Transverse colon (tissue), 4 donors: ENCODE data around the gene ACTG1.

Experiments used
- EP300 ChIP-seq: sonication (generic); formaldehyde crosslinking; IDR thresholded peaks from one replicate; pipeline ENCODE4 v1.6.1; 2017; ENCODE audit warnings: antibody characterized with exemption, low read depth
- POLR2A ChIP-seq: fragments of 450-650 bp; IDR thresholded peaks from one replicate; pipeline ENCODE4 v1.6.1; 2016; ENCODE audit warnings: antibody characterized with exemption, mild to moderate bottlenecking, moderate library complexity
- POLR2AphosphoS5 ChIP-seq, 3 donors: sonication (generic); formaldehyde crosslinking; IDR thresholded peaks; one replicate each; pipeline ENCODE4 v1.6.1; 2016; ENCODE audit warnings: antibody characterized with exemption in 3 of 3
- TF ChIP-seq, protein P1 (sequence below), 5 experiments: fragments of 200-600 bp in 3 of 5; fragments of 450-650 bp in 2 of 5; sonication (generic) in 3 of 5; IDR thresholded peaks; 1 replicate in 2 of 5; 2 replicates in 3 of 5; pipeline ENCODE4 v1.5.1; 2016 to 2017; ENCODE audit warnings: antibody characterized with exemption in 5 of 5, inconsistent platforms in 3 of 5, mild to moderate bottlenecking in 2 of 5, moderate library complexity in 1 of 5

- TF ChIP-seq, protein P1, sequence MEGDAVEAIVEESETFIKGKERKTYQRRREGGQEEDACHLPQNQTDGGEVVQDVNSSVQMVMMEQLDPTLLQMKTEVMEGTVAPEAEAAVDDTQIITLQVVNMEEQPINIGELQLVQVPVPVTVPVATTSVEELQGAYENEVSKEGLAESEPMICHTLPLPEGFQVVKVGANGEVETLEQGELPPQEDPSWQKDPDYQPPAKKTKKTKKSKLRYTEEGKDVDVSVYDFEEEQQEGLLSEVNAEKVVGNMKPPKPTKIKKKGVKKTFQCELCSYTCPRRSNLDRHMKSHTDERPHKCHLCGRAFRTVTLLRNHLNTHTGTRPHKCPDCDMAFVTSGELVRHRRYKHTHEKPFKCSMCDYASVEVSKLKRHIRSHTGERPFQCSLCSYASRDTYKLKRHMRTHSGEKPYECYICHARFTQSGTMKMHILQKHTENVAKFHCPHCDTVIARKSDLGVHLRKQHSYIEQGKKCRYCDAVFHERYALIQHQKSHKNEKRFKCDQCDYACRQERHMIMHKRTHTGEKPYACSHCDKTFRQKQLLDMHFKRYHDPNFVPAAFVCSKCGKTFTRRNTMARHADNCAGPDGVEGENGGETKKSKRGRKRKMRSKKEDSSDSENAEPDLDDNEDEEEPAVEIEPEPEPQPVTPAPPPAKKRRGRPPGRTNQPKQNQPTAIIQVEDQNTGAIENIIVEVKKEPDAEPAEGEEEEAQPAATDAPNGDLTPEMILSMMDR (IDR thresholded peaks at IDR 0.05): no peak
- TF ChIP-seq EP300: no peak
- no peak for TF ChIP-seq POLR2A
- TF ChIP-seq POLR2AphosphoS5 (IDR thresholded peaks at IDR 0.05): no peak
Observed at GRCh38 chr17:81528384-81528650, 15.7 kb upstream of the ACTG1 start.
